ENCODE results near the gene RPS10. TPM values are rescaled to one million over a fixed set of nuclear protein-coding genes. Genes with fewer than 3 reads are reported as not detected.
A peak's percentile ranks its signal among the peaks of the same experiment; 100 is the strongest.

The RPS10 gene
- total RNA-seq, 3 donors from 2014 or later, result 2,110 to 2,267 (median 2,151) TPM

- H3K4me3 Mint-ChIP-seq, result peak overlapping the region; percentile 68
- DNase-seq (no peak), ATAC-seq (no peak)
- peaks cover 23% of the 10 kb centered on the region for H3K4me1 Mint-ChIP-seq (ENCODE audit: low read depth)
- no peaks in the 10 kb centered on the region for H3K9me3 Mint-ChIP-seq
- no peaks in the 10 kb centered on the region for H3K27me3 Mint-ChIP-seq (ENCODE audit: low read depth)
- no peaks in the 10 kb centered on the region for H3K36me3 Mint-ChIP-seq (ENCODE audit: insufficient read depth)
These were observed 32.5 kb downstream of the RPS10 start for GRCh38 chr6:34393191-34393965.

GRCh38 chr6:34392497-34393190 lies 33.2 kb downstream of the RPS10 start, which contains the start of gene NUDT3:
TSS of gene NUDT3 (minus strand) at chr6:34392669. CDS start at chr6:34392362, 307 bp downstream.
- Mint-ChIP-seq H3K4me3 (peak within 1 kb of the TSS; percentile 68), H3K9me3 (no peaks in the 10 kb centered on the region)

GRCh38 chr6:34391786-34392496 lies 33.9 kb downstream of the RPS10 start:
- DNase-seq (peak; percentile 48), ATAC-seq (peak; percentile 49 to 54)
- no peaks in the 10 kb centered on the region for H3K27me3 Mint-ChIP-seq (ENCODE audit: low read depth)
- peaks cover 24% of the 10 kb centered on the region for H3K4me1 Mint-ChIP-seq (ENCODE audit: low read depth)
- no peaks in the 10 kb centered on the region for H3K36me3 Mint-ChIP-seq (ENCODE audit: insufficient read depth)
- no peak overlapping the region for H3K4me3 Mint-ChIP-seq
- H3K9me3 Mint-ChIP-seq, result no peaks in the 10 kb centered on the region

More at GRCh38 chr6:34392497-34393190, 33.2 kb downstream of the RPS10 start, which contains the start of gene NUDT3:
- Mint-ChIP-seq H3K27me3 (ENCODE audit: low read depth) (no peaks in the 10 kb centered on the region), H3K4me1 (ENCODE audit: low read depth) (peaks cover 24% of the 10 kb centered on the region), H3K36me3 (ENCODE audit: insufficient read depth) (no peaks in the 10 kb centered on the region)
- ATAC-seq (peak; percentile 84 to 86), DNase-seq (peak; percentile 92)

- Mint-ChIP-seq H3K27me3 (ENCODE audit: low read depth) (no peaks in the 10 kb centered on the region), H3K36me3 (ENCODE audit: insufficient read depth) (no peaks in the 10 kb centered on the region), H3K4me3 (no peak overlapping the region), H3K4me1 (ENCODE audit: low read depth) (peaks cover 26% of the 10 kb centered on the region), H3K9me3 (no peaks in the 10 kb centered on the region)
- DNase-seq, result no peak
- ATAC-seq, result no peak
These were observed 34.4 kb downstream of the RPS10 start for GRCh38 chr6:34391473-34391785.

GRCh38 chr6:34390531-34391472 lies 35.1 kb downstream of the RPS10 start:
- Mint-ChIP-seq H3K36me3 (ENCODE audit: insufficient read depth) (no peaks in the 10 kb centered on the region), H3K4me1 (ENCODE audit: low read depth) (peaks cover 28% of the 10 kb centered on the region), H3K9me3 (no peaks in the 10 kb centered on the region), H3K27me3 (ENCODE audit: low read depth) (no peaks in the 10 kb centered on the region), H3K4me3 (no peak overlapping the region)
- no peak for ATAC-seq
- no peak for DNase-seq

DNA sequence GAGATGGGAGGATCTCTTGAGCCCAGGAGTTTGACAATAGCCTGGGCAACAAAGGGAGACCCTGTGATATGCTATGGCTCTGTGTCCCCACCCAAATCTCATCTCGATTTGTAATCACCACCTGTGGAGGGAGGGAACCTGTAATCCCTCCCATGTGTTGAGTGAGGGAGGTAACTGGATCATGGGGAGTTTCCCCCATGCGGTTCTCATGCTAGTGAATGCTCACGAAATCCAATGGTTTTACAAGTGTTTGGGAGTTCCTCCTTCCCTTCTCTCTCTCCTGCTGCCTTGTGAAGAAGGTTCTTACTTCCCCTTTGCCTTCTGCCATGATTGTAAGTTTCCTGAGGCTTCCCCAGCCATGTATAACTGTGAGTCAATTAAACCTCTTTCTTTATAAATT lies 36.8 kb downstream of the RPS10 start:
- no peaks in the 10 kb centered on the region for H3K36me3 Mint-ChIP-seq (ENCODE audit: insufficient read depth)
- H3K27me3 Mint-ChIP-seq (ENCODE audit: low read depth), result no peaks in the 10 kb centered on the region
- DNase-seq (no peak), ATAC-seq (no peak)
- no peaks in the 10 kb centered on the region for H3K9me3 Mint-ChIP-seq
- H3K4me1 Mint-ChIP-seq (ENCODE audit: low read depth), result peaks cover 29% of the 10 kb centered on the region
- H3K4me3 Mint-ChIP-seq, result no peak overlapping the region

- Mint-ChIP-seq H3K4me1 (ENCODE audit: low read depth) (peaks cover 29% of the 10 kb centered on the region), H3K27me3 (ENCODE audit: low read depth) (no peaks in the 10 kb centered on the region), H3K36me3 (ENCODE audit: insufficient read depth) (peaks cover 2% of the 10 kb centered on the region), H3K4me3 (no peak overlapping the region), H3K9me3 (no peaks in the 10 kb centered on the region)
- ATAC-seq, result no peak
- no peak for DNase-seq
These were observed 37.4 kb downstream of the RPS10 start for GRCh38 chr6:34388421-34388820.

DNA sequence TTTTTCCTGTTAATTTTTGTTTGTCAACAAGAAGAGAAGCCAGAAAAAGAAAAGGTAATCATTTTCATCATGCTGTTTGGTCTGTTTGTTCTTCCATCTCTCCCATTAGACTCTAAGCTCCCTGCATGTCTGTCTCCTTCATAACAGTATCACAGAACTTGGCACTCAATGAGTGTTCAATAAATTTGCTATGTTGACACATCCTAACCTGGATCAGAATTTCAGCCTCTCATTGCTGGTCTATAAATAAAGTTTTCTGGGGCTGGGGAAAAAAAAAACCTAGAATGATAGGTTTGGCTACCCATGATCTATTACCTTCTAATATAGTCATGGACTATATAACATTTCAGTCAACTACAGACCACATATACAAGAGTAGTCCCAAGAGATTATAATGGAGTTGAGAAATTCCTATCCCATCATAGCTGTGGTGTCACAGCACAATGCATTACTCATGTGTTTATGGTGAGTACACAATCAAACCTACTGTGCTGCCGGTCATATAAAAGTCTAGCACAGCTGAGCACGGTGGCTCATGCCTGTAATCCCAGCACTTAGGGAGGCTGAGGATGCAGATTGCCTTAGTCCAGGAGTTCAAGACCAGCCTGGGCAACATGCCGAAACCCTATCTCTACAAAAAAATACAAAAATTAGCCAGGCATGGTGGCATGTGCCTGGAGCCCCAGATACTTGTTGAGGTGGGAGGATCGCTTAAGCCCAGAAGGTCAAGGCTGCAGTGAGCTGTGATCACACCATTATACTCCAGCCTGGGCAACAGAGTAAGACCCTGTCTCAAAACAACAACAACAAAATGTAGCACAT lies 39.3 kb downstream of the RPS10 start:
- H3K36me3 Mint-ChIP-seq (ENCODE audit: insufficient read depth), result peaks cover 4% of the 10 kb centered on the region
- DNase-seq (no peak), ATAC-seq (no peak)
- H3K9me3 Mint-ChIP-seq, result no peaks in the 10 kb centered on the region
- no peaks in the 10 kb centered on the region for H3K27me3 Mint-ChIP-seq (ENCODE audit: low read depth)
- peaks cover 22% of the 10 kb centered on the region for H3K4me1 Mint-ChIP-seq (ENCODE audit: low read depth)
- H3K4me3 Mint-ChIP-seq, result no peak overlapping the region

DNA sequence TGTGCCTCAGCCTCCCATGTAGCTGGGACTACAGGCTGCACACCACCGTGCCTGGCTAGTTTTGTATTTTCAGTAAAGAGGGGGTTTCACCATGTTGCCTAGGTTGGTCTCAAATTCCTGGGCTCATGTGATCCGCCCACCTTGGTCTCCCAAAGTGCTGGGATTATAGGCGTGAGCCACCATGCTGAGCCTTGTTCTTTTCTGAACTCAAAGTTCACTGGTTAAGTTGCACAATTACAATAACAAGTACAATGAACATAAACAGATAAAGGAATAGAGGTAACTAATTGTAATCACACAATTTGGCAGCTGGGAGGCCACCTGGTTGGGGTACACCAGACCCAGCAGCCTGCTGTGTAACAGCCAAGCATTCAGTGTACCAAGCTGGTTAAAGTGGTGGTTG lies 40.1 kb downstream of the RPS10 start:
- peaks cover 27% of the 10 kb centered on the region for H3K4me1 Mint-ChIP-seq (ENCODE audit: low read depth)
- no peak for ATAC-seq
- no peak for DNase-seq
- no peak overlapping the region for H3K4me3 Mint-ChIP-seq
- H3K36me3 Mint-ChIP-seq (ENCODE audit: insufficient read depth), result peaks cover 4% of the 10 kb centered on the region
- no peaks in the 10 kb centered on the region for H3K9me3 Mint-ChIP-seq
- no peaks in the 10 kb centered on the region for H3K27me3 Mint-ChIP-seq (ENCODE audit: low read depth)

- Mint-ChIP-seq H3K4me1 (ENCODE audit: low read depth) (peaks cover 27% of the 10 kb centered on the region), H3K27me3 (ENCODE audit: low read depth) (no peaks in the 10 kb centered on the region), H3K36me3 (ENCODE audit: insufficient read depth) (peaks cover 4% of the 10 kb centered on the region), H3K9me3 (no peaks in the 10 kb centered on the region), H3K4me3 (no peak overlapping the region)
- DNase-seq (no peak), ATAC-seq (no peak)
These were observed 41.3 kb downstream of the RPS10 start for GRCh38 chr6:34384321-34385153.

DNA sequence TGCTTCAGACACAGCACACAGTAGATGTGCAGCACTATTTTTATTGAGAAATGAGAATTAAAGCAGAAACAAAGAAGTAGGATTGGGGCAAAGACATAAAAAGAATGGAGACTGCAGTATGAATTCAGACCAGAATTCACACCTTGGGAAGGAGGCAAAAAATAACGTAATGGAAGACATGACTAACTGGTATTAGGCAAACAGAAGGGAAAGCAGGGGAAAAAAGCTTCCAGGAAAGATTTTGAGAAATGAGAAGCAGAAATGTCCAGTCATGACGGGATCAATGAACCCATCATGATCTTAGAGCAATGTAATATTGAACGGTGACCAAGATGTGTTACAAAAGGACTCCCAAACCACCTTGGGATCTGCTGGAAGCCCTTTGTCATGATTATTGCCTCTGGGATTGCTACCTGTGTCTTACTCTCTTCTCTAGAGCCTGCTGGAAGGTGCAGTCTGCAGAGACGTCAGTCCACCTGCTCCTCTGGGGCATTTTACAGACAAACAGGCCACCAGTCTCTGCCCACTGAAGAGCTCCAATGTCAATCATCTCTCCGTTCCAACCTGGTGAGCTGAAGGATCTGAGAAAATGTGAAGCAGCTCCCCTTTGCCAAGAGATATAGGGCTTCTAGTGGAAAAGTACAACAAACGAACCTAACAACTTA lies 42.1 kb downstream of the RPS10 start:
- ATAC-seq (no peak), DNase-seq (no peak)
- Mint-ChIP-seq H3K4me3 (no peak overlapping the region), H3K4me1 (ENCODE audit: low read depth) (peaks cover 23% of the 10 kb centered on the region), H3K36me3 (ENCODE audit: insufficient read depth) (peaks cover 6% of the 10 kb centered on the region), H3K9me3 (no peaks in the 10 kb centered on the region), H3K27me3 (ENCODE audit: low read depth) (no peaks in the 10 kb centered on the region)

GRCh38 chr6:34383161-34383631 lies 42.7 kb downstream of the RPS10 start:
- ATAC-seq, result no peak
- Mint-ChIP-seq H3K9me3 (no peaks in the 10 kb centered on the region), H3K27me3 (ENCODE audit: low read depth) (no peaks in the 10 kb centered on the region)

More at GRCh38 chr6:34383161-34383631, 42.7 kb downstream of the RPS10 start:
- DNase-seq, result no peak
- H3K36me3 Mint-ChIP-seq (ENCODE audit: insufficient read depth), result peaks cover 8% of the 10 kb centered on the region
- peaks cover 21% of the 10 kb centered on the region for H3K4me1 Mint-ChIP-seq (ENCODE audit: low read depth)
- no peak overlapping the region for H3K4me3 Mint-ChIP-seq
